EH (cell line): ENCODE measurements around the gene DIAPH3.

Experiments
- DNase-seq: peaks from one replicate; pipeline ENCODE4 v3.0.0-alpha.2; 2015; ENCODE audit warnings: low read depth

DIAPH3 gene

GRCh38 chr13:60152114-60152513, 11.6 kb downstream of the DIAPH3 start:
- no peak for DNase-seq

- no peak for DNase-seq
Observed at GRCh38 chr13:60150538-60150937, 13.2 kb downstream of the DIAPH3 start.

DNA sequence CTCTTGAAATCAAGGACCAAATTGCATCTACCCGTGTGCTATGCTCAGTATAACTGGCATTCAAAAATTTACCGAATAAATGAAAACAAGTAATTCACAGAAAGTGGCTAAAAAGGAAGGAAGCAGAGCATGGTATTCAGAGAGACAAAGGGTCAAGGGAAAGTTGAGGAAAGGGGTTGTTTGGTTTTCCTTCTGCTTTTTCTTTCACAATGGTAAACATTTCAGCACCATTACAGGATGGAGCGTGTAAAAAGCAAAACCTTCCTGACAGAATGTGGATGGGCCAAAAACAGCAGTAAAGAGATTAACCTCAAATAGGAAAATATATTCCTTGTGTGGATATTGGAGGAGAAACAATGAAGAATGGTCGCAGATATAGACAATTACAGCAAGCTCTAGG, 14.8 kb downstream of the DIAPH3 start:
- DNase-seq = no peak

GRCh38 chr13:60147361-60147760, 16.4 kb downstream of the DIAPH3 start:
- DNase-seq = no peak

DNA sequence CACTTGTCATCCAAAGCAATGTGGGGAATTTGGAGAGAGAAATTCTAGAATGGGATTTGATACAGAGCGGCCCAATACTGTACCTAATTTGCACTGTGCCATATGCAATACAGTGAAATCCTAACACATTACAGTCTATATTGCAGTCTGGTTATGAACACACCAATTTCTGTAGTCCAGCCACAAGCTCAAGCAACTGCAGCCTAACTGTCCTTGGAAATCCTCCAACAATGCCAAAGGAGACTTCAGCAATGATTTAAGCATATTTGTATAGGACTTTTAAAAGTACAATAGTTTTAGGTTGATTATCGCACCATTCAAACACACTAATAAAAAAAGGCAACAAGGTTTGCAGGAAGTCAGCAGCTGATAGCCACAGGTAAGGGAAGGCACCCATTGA, 17.3 kb downstream of the DIAPH3 start:
- DNase-seq = peak; percentile 49

DNA sequence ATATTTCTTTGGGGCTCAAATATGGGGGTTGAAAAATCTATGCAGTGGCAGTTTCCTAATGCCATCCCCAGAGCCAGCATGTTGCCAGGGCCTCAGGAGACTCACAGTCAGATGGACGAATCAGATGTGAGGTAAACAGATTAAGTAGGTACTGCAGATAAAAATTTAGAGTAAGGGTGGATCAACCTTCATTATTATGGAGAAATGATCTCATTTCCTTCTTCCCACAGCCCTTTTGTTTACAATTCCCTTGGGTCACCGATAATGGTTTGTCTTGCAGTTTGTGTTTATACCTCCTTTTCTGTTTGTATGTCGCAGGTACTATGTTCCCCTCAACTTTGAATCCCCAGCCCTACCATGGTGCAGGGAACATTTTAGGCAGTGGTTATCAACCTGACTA, 20.0 kb downstream of the DIAPH3 start:
- DNase-seq = no peak

DNA sequence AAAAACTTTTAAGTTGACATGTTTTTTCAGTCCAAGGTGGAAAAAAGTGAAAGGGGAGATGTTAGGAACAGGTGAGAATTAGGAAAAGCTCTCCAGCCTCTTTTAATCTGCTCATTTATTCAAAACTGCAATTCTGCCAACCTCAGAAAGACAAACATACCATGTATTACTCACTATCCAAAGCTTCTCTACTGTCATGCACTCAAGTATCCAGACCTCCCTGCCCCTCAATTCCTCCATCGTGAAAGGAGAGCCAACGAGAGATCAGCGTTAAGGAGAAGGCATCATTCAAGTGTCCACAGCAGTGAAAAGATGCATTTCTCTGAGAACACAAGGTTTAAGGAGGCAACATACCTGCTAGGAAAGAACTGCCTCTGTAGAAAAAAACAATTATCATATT, 24.5 kb downstream of the DIAPH3 start:
- DNase-seq = peak; percentile 61

GRCh38 chr13:60138674-60139073, 25.1 kb downstream of the DIAPH3 start:
- DNase-seq = no peak

DNA sequence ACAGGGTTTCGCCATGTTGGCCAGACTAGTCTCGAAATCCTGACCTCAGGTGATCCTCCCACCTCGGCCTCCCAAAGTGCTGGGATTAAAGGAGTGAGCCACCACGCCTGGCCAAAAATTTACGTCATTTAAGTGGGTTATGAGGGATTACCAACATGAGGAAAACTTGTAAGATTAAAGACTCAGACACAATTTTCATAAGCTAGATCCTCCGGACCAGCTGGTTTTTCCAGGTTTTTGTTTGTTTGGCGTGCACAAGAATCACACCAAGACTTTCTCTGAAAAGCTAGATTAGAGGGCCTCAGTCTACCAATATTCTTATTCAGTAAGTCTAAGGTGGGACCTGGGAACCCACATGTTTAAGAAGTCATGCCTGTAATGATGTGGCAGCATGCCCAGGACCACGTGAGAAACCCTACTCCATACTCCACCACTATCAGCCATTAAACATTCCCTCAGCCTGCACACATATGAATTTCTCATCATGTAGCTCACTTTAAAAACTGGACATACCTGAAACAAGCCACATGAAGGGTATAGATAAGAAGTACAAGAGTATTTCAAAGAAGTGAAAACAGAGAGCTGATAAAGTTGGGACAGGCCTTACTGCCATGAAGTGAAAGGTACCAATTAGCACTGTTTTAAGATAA, 25.7 kb downstream of the DIAPH3 start:
- no peak for DNase-seq

GRCh38 chr13:60135344-60135743, 28.4 kb downstream of the DIAPH3 start:
- DNase-seq = no peak

GRCh38 chr13:60134376-60134775, 29.4 kb downstream of the DIAPH3 start:
- DNase-seq = peak; percentile 37

DNA sequence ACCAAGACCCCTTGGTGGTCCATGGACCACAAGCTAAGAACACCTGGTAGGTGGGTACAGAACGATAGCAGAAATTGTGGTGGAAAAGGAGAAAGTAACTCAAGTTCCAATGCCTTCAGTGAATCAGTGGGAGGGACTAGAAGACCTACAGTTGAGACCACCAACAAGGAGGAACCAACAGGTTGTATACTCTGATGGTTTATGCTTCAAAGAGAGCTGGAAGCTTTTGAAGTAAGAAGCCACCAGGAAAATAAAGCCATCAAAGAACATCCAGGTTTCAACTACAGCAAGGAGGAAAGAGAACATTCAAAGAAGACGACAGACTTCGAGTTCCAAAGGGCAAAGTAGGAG, 42.4 kb downstream of the DIAPH3 start:
- no peak for DNase-seq

GRCh38 chr13:60120617-60121336, 43.0 kb downstream of the DIAPH3 start:
- no peak for DNase-seq

DNA sequence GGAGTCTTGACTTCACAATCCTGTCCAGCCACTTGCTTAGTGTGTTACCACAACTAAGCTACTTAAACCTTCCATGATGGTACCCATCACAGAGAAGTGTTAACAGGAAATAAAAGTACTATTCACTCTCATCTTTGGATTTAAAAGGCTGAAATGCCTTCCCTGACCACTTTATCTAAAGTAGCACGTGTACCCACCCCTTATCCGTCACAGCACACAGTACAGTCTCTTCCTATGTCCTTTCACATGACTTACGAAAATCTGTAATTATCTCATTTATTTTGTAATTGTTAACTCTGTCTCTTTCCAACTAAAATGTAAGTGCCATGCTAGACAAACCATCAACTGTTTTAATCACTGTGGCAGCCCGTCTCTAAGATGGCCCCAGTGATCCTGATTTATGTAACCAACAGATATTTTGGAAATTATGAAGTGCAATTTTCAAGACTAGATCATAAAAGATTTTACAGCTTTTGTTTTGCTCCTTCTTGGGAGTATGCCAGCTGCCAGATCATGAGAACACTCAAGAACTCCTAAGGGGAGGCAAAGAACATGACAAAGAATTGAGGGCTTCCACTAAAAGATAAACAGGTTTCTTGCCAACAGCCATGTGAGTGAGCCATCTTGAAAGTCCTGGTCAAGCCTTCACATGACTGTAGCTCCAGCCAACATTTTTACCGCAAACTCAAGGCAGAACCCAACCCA, 44.9 kb downstream of the DIAPH3 start:
- DNase-seq = peak; percentile 24

- DNase-seq = no peak
Observed at GRCh38 chr13:60114499-60115028, 49.2 kb downstream of the DIAPH3 start.

- peak; percentile 61 for DNase-seq
Observed at GRCh38 chr13:60112771-60113170, 51.0 kb downstream of the DIAPH3 start.

DNA sequence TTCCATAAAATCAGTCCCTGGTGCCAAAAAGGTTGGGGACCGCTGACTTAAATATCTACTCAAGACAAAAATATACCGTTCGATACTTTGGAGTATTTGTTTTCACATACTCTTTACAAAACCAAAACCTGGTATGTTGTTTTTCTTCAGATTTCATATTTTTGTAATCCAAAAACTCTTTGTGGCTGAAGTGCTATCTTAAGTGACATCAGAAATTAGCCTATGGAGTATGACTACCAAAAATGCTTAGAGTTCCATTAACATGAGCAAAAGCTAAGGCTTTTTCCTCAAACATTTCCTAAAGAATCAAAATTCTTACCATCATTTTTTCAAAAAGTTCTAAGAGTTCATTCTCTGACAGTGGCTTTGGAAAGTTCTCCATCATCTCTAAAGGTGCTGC, 52.0 kb downstream of the DIAPH3 start:
- DNase-seq = peak; percentile 67

DNA sequence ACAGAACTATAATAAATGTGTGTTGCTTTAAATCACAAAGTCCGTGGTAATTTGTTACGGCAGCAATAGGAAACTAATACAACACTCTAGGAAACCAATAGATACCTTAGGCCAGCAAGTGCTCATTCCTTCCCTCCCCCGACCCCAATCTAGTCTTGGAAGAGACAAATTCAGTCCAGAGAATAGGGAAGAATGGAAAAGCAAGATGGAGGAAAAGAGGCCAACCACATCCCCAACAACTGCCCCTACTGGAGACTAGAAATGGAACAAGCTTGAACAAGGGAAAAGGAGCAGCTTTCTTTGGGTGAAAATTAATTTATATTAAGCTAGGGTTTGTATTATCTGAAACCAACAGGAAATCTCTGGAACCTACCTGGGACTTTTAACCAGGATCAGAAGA, 54.4 kb downstream of the DIAPH3 start:
- DNase-seq = no peak

- no peak for DNase-seq
Observed at GRCh38 chr13:60108589-60108988, 55.1 kb downstream of the DIAPH3 start.

- DNase-seq = no peak
Observed at GRCh38 chr13:60099631-60100420, 63.9 kb downstream of the DIAPH3 start.

- DNase-seq = no peak
Observed at GRCh38 chr13:60095300-60095699, 68.4 kb downstream of the DIAPH3 start.

DNA sequence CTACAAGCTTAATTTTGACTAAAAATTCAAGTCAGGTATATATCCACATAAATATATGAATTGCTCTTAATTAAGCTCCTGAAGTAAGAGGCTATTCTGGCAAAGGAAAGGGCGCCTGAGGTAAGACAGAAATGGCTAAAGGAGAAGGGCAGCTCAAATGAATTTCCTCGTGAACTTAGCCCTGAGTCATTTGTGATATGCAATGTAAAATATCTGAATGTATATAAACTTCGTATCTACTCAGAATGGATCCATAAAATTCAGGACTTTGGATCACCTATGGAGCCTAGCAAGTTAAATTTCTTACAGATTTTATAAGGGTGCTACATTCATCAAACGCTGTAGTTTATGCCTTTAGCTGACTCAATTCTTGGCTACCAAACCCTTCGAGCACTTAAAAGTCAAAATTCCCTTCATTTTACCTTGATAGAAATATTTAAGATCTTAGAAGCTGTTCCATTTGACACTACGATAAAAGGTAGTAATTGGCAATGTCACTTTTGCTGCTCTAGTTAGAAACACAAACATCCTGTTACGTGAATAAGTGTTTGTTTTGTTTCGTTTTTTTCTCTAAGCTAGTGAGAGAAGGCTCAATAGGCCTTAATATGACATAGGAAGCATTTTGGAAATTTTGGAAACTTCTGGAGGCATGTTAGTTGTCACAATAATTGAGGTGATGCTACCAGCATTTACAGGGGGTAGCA, 69.2 kb downstream of the DIAPH3 start:
- no peak for DNase-seq
